GM21390 (cell line): ENCODE results near the gene ZNF140.

Experiments used
- ATAC-seq: cut with Tn5 transposase; IDR thresholded peaks from one replicate; pipeline ENCODE4 v1.9.1; 2021; ENCODE audit not compliant: unreplicated experiment

Gene ZNF140

GRCh38 chr12:133130038-133130807 lies 49.5 kb downstream of the ZNF140 start, which contains the start of the genes ZNF10 and ZNF891:
Gene ZNF10, plus strand, starts transcription at chr12:133130627. Its CDS starts 13,866 bp downstream, at chr12:133144493.
Gene ZNF891, minus strand, starts transcription at chr12:133130274. Its CDS starts 8,356 bp downstream, at chr12:133121918.
- ATAC-seq: peak; percentile 92

- peak; percentile 5 for ATAC-seq
These were observed 50.0 kb downstream of the ZNF140 start for GRCh38 chr12:133130808-133131128.

GRCh38 chr12:133135747-133136146 lies 55.0 kb downstream of the ZNF140 start:
- no peak for ATAC-seq

- ATAC-seq: no peak
These were observed 65.3 kb downstream of the ZNF140 start for GRCh38 chr12:133145981-133146380.

- ATAC-seq: no peak
These were observed 75.5 kb downstream of the ZNF140 start for GRCh38 chr12:133156125-133156690.
